Measurements from ENCODE around the gene LDHAL6B. TPM values are rescaled to one million over a fixed set of nuclear protein-coding genes. Genes with fewer than 3 reads are reported as not detected.

Gene LDHAL6B
- total and polyA plus RNA-seq, 7 donors, result not detected

GRCh38 chr15:59217876-59218498, 11.3 kb downstream of the LDHAL6B start:
- no peaks in the 10 kb centered on the region for H3K9me3 ChIP-seq
- DNase-seq, result no peak
- TF ChIP-seq, protein P1, sequence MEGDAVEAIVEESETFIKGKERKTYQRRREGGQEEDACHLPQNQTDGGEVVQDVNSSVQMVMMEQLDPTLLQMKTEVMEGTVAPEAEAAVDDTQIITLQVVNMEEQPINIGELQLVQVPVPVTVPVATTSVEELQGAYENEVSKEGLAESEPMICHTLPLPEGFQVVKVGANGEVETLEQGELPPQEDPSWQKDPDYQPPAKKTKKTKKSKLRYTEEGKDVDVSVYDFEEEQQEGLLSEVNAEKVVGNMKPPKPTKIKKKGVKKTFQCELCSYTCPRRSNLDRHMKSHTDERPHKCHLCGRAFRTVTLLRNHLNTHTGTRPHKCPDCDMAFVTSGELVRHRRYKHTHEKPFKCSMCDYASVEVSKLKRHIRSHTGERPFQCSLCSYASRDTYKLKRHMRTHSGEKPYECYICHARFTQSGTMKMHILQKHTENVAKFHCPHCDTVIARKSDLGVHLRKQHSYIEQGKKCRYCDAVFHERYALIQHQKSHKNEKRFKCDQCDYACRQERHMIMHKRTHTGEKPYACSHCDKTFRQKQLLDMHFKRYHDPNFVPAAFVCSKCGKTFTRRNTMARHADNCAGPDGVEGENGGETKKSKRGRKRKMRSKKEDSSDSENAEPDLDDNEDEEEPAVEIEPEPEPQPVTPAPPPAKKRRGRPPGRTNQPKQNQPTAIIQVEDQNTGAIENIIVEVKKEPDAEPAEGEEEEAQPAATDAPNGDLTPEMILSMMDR (IDR thresholded peaks at IDR 0.05), result no peak
- TF ChIP-seq POLR2A (IDR thresholded peaks at IDR 0.05) (no peak), EP300 (IDR thresholded peaks at IDR 0.05) (no peak), POLR2AphosphoS5 (IDR thresholded peaks at IDR 0.05) (no peak)
- H3K4me3 ChIP-seq, result no peak overlapping the region
- H3K36me3 ChIP-seq, result peaks cover 0 to 31% (median 10%) of the 10 kb centered on the region in 4 donors
- H3K27me3 ChIP-seq, result no peaks in the 10 kb centered on the region
- intact Hi-C loops (cut with DNase I), result no loop called here
- H3K27ac ChIP-seq, result no peak overlapping the region
- 93 to 97% methylated on average over 14 of the region's 14 CpGs for WGBS, 2 donors
- peaks cover 0 to 16% (median 14%) of the 10 kb centered on the region in 4 donors for H3K4me1 ChIP-seq

DNA sequence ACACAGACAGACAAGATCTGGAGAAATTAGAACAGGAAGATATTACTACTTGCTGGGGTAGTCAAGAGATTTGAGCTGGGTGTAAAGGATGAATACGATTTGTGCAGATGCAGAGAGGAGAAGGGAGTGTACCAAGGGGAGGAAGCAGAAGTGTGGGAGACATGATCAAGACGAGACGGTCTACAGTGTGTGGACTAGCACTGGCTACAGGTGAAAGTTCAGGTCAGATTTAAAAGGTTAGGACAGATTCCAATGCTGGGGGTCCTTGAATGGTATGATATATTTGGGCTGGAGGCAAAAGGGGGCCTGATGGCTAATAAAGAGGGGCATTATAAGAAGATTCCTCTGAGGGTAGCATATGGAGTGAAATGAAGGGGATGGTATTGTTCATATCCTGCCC, 12.1 kb downstream of the LDHAL6B start:
- no peak for DNase-seq
- no peak overlapping the region for H3K27ac ChIP-seq
- peaks cover 0 to 28% (median 7%) of the 10 kb centered on the region in 4 donors for H3K36me3 ChIP-seq
- peaks cover 0 to 23% (median 18%) of the 10 kb centered on the region in 4 donors for H3K4me1 ChIP-seq
- intact Hi-C loops (cut with DNase I), result no loop called here
- no peak overlapping the region for H3K4me3 ChIP-seq
- TF ChIP-seq, protein P1 (IDR thresholded peaks at IDR 0.05), result no peak
- TF ChIP-seq EP300 (IDR thresholded peaks at IDR 0.05), result no peak
- TF ChIP-seq POLR2A (IDR thresholded peaks at IDR 0.05), result no peak
- no peaks in the 10 kb centered on the region for H3K27me3 ChIP-seq
- 91 to 94% methylated on average over 3 of the region's 3 CpGs for WGBS, 2 donors
- no peaks in the 10 kb centered on the region for H3K9me3 ChIP-seq

DNA sequence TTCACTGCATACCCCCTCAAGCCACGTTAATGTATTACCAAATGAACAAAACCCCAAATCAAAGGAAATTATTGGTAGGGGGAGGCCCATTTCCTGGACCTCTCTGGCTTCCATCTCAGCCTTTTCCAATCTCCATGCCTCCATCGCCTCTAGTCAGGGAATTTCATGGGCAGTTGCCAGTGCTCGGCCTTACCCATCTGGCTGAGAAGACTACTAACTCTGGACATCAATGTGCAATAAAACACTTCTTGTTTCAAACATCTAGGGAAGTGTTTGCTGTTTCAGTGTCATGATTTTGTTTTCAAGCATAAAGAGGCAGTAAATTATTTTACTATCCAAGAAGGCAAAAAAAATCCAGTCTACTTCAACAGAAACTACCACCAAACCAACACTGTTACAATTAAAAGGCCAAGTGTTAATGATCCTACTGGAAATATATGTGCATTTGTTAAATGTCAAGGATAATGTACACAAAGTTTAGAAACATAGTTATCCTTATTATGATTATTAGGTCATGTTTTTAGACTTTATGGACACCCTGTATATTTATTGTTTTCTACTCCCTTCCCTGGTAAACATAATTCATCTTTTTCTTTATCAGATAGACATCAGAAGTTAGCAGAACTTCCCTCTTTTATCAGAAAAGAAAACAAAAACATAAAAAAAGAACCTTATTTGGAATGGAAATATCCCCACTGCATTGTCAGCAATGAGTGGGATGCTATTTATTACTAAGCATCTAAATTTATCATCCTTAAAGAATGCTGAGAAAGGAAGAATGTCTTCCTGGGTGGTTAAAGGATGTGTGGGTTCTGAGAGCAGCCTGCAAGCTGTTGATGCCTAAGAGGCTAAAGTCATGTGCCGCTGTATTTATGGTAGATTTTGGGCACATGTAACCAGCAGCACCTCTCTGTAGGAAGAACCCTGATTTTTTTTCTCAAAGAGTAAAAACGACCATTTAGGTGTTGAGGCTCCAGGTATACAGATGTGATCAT, 15.2 kb downstream of the LDHAL6B start:
- Histone ChIP-seq H3K9me3 (no peaks in the 10 kb centered on the region), H3K36me3 (peaks cover 0 to 28% (median 6%) of the 10 kb centered on the region in 4 donors), H3K27ac (peak overlapping the region in 1 of 4 donors; percentile 44), H3K27me3 (no peaks in the 10 kb centered on the region), H3K4me3 (no peak overlapping the region), H3K4me1 (peaks cover 0 to 27% (median 19%) of the 10 kb centered on the region in 4 donors)
- WGBS, 2 donors, result 76 to 85% methylated on average over 5 of the region's 5 CpGs
- DNase-seq, result no peak
- TF ChIP-seq POLR2AphosphoS5 (IDR thresholded peaks at IDR 0.05) (no peak), EP300 (IDR thresholded peaks at IDR 0.05) (no peak), POLR2A (IDR thresholded peaks at IDR 0.05) (no peak)
- TF ChIP-seq, protein P1 (IDR thresholded peaks at IDR 0.05), result no peak
- intact Hi-C loops (cut with DNase I), result no loop called here

GRCh38 chr15:59222906-59223550, 16.4 kb downstream of the LDHAL6B start:
- no peaks in the 10 kb centered on the region for H3K27me3 ChIP-seq
- H3K36me3 ChIP-seq, result peaks cover 0 to 17% (median 7%) of the 10 kb centered on the region in 4 donors
- no peak for TF ChIP-seq EP300 (IDR thresholded peaks at IDR 0.05)
- no peak for TF ChIP-seq POLR2AphosphoS5 (IDR thresholded peaks at IDR 0.05)
- TF ChIP-seq POLR2A (IDR thresholded peaks at IDR 0.05), result no peak
- TF ChIP-seq, protein P1 (IDR thresholded peaks at IDR 0.05), result no peak
- H3K9me3 ChIP-seq, result no peaks in the 10 kb centered on the region
- 85 to 91% methylated on average over 11 of the region's 11 CpGs for WGBS, 2 donors
- peaks cover 0 to 27% (median 19%) of the 10 kb centered on the region in 4 donors for H3K4me1 ChIP-seq
- intact Hi-C loops (cut with DNase I), result no loop called here
- no peak for DNase-seq
- H3K4me3 ChIP-seq, result no peak overlapping the region
- H3K27ac ChIP-seq, result peak overlapping the region in 2 of 4 donors; percentile 3 to 16
